VCaP (cell line): ENCODE measurements around the gene EMP2.

ENCODE experiments used
- H3K27ac ChIP-seq: fragments of 450-650 bp; 2 replicates; pipeline ENCODE4 v1.5.1; 2017
- CTCF ChIP-seq: fragments of 450-650 bp; conservative IDR thresholded peaks from 2 replicates; pipeline ENCODE4 v1.5.1; 2017; ENCODE audit warnings: mild to moderate bottlenecking, moderate library complexity

EMP2 gene

GRCh38 chr16:10500582-10500981 lies 79.8 kb downstream of the EMP2 start:
- TF ChIP-seq CTCF = no peak

GRCh38 chr16:10497132-10498101 lies 83.0 kb downstream of the EMP2 start:
- H3K27ac ChIP-seq = no peak overlapping the region
- no peak for TF ChIP-seq CTCF

More at GRCh38 chr16:10500582-10500981, 79.8 kb downstream of the EMP2 start:
- no peak overlapping the region for H3K27ac ChIP-seq

- no peak for TF ChIP-seq CTCF
- H3K27ac ChIP-seq = no peak overlapping the region
These were observed 85.4 kb downstream of the EMP2 start for GRCh38 chr16:10495031-10495345.

GRCh38 chr16:10494343-10495030 lies 85.9 kb downstream of the EMP2 start:
- no peak for TF ChIP-seq CTCF
- no peak overlapping the region for H3K27ac ChIP-seq

GRCh38 chr16:10493276-10493675 lies 87.1 kb downstream of the EMP2 start:
- no peak overlapping the region for H3K27ac ChIP-seq
- no peak for TF ChIP-seq CTCF

- TF ChIP-seq CTCF = no peak
- H3K27ac ChIP-seq = no peak overlapping the region
These were observed 90.3 kb downstream of the EMP2 start for GRCh38 chr16:10490141-10490540.

- TF ChIP-seq CTCF = no peak
- H3K27ac ChIP-seq = no peak overlapping the region
These were observed 94.6 kb downstream of the EMP2 start for GRCh38 chr16:10485698-10486382.
